ENCODE results near the gene KCNH2.

KCNH2 gene

DNA sequence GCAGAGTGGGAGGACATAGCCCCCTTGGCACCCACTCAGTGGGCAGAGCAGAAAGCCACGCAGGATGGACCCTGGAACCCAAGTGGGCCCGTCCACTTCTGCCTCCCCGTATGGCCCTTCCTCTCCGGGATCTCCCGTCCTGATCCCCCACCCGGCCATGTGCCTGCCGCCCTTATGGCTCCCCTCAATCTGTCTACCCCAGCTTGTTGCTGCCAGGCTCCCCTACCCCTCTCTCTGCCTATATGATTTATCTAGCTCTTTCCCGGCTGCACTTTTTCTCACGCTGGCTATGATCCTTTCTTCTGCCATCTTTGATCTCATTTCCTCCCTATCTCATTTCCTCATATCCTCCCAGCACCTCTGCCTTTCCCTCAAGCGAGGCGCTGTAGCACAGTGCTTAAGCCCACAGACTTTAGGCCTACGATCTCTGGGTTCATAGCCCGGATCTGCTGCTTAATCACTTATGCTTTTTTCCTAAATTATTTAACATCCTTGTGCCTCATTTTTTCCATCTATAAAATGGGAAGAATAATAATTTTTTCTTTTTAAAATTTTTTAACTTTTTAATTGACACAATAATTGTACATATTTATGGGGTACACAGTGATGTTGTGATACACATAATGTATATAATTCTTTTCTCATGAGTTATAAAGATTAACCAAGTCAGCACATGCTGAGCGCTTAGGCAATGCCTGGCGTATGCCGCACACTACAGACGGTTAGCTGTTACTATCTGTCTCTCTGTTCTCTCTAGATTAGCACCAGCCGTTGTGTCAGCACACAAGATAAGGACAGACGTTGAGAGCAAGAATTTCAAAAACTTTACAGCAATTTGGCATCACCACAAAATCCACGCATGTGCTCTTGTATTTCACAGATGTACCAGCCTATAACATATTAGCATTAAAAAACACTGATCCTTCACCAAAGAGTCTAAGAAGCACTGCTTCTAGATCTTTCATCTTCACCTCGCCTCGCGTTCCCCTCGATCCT, 18.1 kb downstream of the KCNH2 start:
- H3K27ac Mint-ChIP-seq = peak overlapping the region; percentile 66
- DNase-seq (no peak), ATAC-seq (replicated peaks) (peak in 1 of 2 donors; percentile 41)
- H3K4me1 Mint-ChIP-seq = peaks cover 16 to 21% of the 10 kb centered on the region in 2 donors
- H3K27me3 Mint-ChIP-seq = peaks cover 66 to 81% of the 10 kb centered on the region in 2 donors
- H3K36me3 Mint-ChIP-seq = no peaks in the 10 kb centered on the region
- H3K4me3 Mint-ChIP-seq = peak overlapping the region in 1 of 2 donors; percentile 4
- no peaks in the 10 kb centered on the region for H3K9me3 Mint-ChIP-seq

DNA sequence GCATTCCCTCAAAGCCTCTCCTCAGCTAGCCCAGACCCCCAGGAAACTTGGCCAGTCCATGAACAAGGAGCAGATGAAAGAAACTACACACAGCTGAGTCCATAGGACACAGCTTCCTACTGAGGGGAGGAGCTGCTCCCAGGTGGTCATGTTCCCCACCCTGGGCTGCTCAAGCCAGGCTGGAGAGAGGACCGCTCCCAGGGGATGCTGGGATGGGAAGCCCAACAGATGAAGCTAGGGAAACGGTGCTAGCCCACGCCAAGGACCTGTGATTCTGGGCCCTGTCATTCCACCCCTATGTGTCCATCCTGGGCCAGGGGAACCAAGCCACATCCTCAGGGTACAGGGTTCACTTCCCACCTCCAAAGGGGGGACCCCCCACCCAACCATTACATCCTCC, 19.0 kb downstream of the KCNH2 start:
- peaks cover 65 to 81% of the 10 kb centered on the region in 2 donors for H3K27me3 Mint-ChIP-seq
- no peaks in the 10 kb centered on the region for H3K9me3 Mint-ChIP-seq
- ATAC-seq (replicated peaks) (no peak), DNase-seq (no peak)
- H3K4me1 Mint-ChIP-seq = peaks cover 16 to 21% of the 10 kb centered on the region in 2 donors
- no peak overlapping the region for H3K27ac Mint-ChIP-seq
- no peaks in the 10 kb centered on the region for H3K36me3 Mint-ChIP-seq
- H3K4me3 Mint-ChIP-seq = no peak overlapping the region

DNA sequence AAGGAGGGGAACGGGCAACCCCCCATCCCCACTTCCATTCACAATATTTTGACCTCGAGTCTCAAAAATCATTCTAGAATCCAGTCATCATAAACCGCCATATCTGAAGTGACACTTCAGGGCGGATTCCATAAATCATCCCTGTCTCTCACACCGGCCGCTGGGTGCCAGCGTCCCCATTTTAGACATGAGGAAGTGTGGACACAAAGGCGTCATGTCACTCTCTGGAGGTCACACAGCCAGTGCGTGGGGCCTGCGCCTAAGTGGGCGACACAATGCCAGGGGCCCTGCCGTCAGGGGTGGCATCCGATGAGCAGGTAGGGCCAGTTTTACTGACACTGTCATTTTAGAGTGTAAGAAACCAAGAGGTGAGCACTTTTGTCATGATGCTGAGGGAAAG, 19.5 kb downstream of the KCNH2 start:
- no peaks in the 10 kb centered on the region for H3K9me3 Mint-ChIP-seq
- no peak overlapping the region for H3K27ac Mint-ChIP-seq
- H3K4me1 Mint-ChIP-seq = peaks cover 16 to 21% of the 10 kb centered on the region in 2 donors
- no peak for ATAC-seq (replicated peaks)
- no peak for DNase-seq
- H3K4me3 Mint-ChIP-seq = no peak overlapping the region
- no peaks in the 10 kb centered on the region for H3K36me3 Mint-ChIP-seq
- peaks cover 70 to 82% of the 10 kb centered on the region in 2 donors for H3K27me3 Mint-ChIP-seq

DNA sequence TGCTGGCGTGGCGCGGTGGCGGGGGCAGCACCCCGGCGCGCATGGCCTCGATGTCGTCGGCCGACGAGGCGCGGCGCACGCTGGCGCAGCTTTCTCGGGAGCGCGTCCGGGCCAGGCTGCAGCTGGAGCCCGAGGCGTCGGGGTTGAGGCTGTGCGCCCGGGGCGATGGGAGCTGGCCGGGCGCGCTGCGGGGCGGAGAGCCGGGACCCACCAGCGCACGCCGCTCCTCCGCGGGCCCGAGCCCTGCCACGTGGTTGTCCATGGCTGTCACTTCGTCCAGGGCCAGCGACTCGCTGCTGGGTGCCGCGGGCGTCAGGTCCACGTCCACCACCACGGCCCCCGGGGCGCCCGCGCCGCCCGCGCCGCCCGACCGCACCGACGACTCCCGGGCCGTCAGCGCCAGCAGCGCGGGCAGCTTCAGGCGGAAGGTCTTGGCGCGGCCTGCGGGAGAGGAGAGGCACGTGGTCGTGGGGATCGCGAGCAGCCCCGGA, 20.0 kb downstream of the KCNH2 start:
- Mint-ChIP-seq H3K4me3 (no peak overlapping the region), H3K27me3 (peaks cover 69 to 85% of the 10 kb centered on the region in 2 donors), H3K9me3 (no peaks in the 10 kb centered on the region), H3K36me3 (no peaks in the 10 kb centered on the region), H3K4me1 (peaks cover 16 to 19% of the 10 kb centered on the region in 2 donors), H3K27ac (no peak overlapping the region)
- DNase-seq (no peak), ATAC-seq (replicated peaks) (no peak)

DNA sequence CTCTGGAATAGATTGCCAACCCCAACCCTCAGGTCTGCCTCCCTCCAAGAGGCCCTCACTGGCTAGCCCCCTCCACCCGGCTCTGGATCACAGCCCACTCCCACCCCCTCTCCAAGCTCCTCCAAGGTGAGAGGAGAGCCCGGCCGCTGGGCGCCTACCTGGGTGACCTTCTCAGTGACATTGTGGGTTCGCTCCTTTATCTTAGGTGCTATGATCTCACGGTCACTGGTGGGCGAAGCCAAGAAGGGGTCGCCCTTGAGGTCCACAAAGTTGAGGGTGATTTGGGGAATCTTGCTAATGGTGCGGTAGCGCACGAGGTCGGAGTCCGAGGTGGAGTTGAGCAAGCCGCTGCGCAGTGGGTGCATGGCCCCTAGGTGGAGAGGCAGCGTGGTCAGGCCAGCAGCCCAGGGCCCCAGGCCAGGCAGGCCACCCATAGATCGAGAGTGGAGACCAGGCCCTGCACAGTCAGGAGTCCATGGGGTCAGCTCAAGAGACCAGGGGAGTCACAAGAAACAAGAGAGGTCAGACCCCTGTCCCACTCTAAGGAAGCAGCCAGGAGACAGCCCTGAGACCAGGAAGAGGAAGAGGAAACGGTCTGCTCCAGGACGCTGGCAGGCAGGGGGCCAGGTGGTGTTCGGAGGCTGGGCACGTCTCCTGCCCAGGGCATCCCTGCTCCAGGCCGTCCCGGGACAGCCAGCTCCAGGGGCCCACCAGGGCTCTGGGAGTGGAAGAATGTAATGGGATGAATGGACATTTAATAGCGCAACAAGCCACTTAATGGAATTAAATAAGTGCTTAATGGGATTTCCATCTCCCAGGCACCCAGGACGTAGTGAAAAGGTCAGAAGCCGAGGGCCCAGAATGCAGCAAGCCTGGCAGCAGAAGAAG, 20.7 kb downstream of the KCNH2 start:
- Mint-ChIP-seq H3K9me3 (no peaks in the 10 kb centered on the region), H3K36me3 (no peaks in the 10 kb centered on the region), H3K27ac (no peak overlapping the region), H3K4me3 (no peak overlapping the region), H3K4me1 (peaks cover 11 to 12% of the 10 kb centered on the region in 2 donors), H3K27me3 (peaks cover 61 to 81% of the 10 kb centered on the region in 2 donors)
- ATAC-seq (replicated peaks) = no peak
- DNase-seq = no peak

DNA sequence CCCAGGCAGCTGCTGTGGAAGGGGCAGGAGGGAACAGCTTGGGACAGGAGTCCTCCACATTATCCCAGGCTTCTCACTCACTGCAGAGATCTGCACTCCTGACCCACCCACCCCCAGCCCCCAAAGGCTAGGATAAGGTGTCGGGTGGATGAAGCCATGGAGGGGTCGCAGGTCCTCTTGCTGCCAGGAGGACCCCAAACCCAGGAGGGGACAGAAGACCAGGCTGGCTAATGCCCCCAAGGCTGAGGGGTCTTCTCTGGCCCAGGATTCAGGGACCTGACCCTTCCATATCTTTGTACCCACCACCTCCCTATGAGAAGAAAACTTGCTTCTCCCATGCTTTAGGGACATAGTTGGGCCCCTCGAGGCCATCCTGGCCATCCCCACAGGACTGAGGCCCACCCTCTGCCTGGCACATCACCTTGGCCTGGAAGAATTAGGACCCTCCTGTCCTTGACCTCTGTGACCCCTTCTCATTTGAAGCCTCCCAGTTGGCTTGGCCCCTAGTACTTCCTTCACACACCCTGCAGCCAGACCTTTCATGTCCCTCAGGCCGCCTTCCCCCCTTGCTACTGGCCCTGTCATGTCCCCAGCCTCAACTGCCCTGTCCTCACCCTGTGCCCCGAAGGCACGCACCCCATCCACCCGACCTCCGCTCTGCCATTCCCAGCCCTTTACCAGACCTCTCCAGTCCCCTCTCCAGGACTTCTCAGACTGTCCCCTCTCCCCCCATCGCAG, 21.6 kb downstream of the KCNH2 start:
- H3K4me3 Mint-ChIP-seq = no peak overlapping the region
- peaks cover 9 to 11% of the 10 kb centered on the region in 2 donors for H3K4me1 Mint-ChIP-seq
- H3K27me3 Mint-ChIP-seq = peaks cover 59 to 75% of the 10 kb centered on the region in 2 donors
- DNase-seq (no peak), ATAC-seq (replicated peaks) (no peak)
- H3K9me3 Mint-ChIP-seq = no peaks in the 10 kb centered on the region
- H3K27ac Mint-ChIP-seq = no peak overlapping the region
- H3K36me3 Mint-ChIP-seq = no peaks in the 10 kb centered on the region

DNA sequence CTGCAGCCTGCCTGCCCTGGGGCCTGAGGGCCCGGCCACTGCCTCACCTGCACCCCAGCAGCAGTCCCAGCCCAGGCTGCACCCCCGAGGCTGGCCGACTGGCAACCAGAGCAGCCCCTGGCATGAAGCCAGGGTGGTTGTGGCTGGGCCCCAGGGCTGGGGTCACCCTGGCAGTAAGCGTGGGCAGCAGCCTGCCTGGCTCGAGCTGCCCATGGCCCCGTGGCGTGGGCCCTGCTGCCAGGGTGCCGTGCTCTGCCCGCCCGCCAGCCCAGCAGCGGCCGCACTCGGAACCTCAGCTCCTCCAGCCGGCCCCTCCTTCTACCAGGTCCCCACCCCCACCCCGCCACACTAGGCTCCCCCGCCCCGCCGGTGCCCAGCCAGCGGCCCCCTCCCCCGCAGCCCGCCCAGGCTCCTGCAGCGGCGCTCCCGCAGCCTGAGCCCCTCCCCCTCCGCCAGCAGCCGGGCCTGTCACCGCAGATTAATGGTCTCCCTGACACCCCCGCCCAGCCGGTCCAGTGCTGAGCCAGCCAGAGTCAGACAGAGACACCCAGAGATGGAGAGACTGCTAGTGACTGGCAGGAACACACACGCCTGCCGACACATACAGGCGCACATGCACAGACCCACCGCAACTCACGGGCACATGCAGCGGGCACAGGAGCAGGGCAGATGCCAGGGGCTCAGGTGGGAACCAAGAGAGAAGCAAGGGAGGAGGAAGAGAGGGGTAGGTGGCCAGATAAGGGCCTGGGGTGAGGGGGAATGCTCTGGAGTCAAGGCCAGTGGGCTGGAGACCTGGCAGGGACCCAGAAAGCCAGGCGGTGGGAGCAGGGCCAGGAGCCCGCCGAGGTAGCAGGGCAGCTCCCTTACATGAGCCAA, 22.4 kb downstream of the KCNH2 start:
- H3K9me3 Mint-ChIP-seq = no peaks in the 10 kb centered on the region

DNA sequence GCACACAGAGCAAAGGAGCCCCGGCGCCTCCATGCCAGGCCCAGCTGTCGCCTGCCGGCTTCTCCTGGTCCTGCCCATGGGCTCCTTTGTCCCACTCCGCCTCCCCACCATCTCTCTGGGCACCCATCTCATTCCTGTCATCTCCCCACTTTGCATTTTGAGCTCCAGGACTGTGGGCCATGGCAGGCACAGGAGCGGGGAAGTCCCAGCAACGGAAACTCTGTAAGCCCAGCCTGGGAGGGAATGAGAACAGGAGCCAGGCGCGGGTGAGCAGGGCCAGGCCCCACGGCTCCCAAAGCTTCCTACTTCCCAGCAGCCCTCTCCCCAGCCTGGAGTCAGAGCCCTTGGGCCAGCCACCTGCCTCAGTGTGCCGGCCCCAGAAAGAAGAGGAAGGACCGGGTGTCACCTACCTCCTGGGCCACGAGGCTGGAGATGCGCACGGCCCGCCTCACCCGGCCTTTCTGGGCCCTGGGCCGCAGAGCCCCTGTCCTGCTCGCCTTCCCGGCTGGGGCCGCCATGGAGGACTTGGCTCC, 23.1 kb downstream of the KCNH2 start:
- Mint-ChIP-seq H3K4me1 (peaks cover 9% of the 10 kb centered on the region in 2 donors), H3K27me3 (peaks cover 50 to 64% of the 10 kb centered on the region in 2 donors), H3K4me3 (no peak overlapping the region), H3K9me3 (no peaks in the 10 kb centered on the region), H3K27ac (no peak overlapping the region), H3K36me3 (no peaks in the 10 kb centered on the region)
- DNase-seq (no peak), ATAC-seq (replicated peaks) (no peak)

More for the DNA sequence above, 22.4 kb downstream of the KCNH2 start:
- peaks cover 9% of the 10 kb centered on the region in 2 donors for H3K4me1 Mint-ChIP-seq
- no peaks in the 10 kb centered on the region for H3K36me3 Mint-ChIP-seq
- no peak for ATAC-seq (replicated peaks)
- no peak for DNase-seq
- H3K27me3 Mint-ChIP-seq = peaks cover 55 to 71% of the 10 kb centered on the region in 2 donors
- no peak overlapping the region for H3K4me3 Mint-ChIP-seq
- no peak overlapping the region for H3K27ac Mint-ChIP-seq

DNA sequence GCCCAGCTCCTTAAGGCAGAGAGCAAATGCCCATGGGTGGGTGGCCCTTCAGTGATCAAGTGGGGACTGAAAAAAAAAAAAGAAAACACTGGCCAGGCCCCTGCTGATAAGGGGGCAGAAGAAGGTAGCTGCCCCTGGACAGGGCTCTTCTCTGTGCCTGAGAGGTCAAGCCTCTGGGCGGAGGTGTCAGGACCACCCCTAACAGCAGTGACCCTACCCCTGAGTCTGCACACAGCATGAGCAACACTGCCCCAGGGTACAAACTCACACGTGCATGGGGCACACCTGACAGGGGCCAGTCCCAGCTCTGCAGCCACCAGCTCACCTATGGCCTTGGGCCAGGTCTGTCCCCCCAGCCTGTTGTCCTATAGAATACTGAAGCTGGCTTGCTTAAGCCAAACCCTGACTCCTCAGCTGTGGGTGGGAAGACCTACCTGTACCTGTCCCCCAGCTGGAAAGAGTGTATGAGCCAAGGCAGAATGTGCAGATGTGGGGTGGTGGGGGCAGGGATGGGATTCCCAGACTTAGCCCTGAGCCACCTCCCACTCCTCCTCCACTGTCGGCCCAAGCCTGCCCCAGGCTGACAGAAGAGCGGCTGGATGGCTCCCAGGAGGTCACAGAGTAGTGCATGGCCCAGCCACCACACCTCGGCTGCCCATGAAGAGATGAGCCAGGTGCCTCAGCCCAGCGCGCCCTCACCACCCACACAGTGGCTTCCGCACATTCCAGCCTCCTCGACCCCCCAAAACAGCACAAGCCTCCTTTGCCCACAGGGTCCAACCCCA, 23.7 kb downstream of the KCNH2 start:
- no peak for ATAC-seq (replicated peaks)
- Mint-ChIP-seq H3K9me3 (no peaks in the 10 kb centered on the region), H3K4me3 (no peak overlapping the region), H3K36me3 (no peaks in the 10 kb centered on the region), H3K27me3 (peaks cover 46 to 58% of the 10 kb centered on the region in 2 donors), H3K4me1 (peaks cover 5 to 7% of the 10 kb centered on the region in 2 donors), H3K27ac (no peak overlapping the region)
- no peak for DNase-seq

DNA sequence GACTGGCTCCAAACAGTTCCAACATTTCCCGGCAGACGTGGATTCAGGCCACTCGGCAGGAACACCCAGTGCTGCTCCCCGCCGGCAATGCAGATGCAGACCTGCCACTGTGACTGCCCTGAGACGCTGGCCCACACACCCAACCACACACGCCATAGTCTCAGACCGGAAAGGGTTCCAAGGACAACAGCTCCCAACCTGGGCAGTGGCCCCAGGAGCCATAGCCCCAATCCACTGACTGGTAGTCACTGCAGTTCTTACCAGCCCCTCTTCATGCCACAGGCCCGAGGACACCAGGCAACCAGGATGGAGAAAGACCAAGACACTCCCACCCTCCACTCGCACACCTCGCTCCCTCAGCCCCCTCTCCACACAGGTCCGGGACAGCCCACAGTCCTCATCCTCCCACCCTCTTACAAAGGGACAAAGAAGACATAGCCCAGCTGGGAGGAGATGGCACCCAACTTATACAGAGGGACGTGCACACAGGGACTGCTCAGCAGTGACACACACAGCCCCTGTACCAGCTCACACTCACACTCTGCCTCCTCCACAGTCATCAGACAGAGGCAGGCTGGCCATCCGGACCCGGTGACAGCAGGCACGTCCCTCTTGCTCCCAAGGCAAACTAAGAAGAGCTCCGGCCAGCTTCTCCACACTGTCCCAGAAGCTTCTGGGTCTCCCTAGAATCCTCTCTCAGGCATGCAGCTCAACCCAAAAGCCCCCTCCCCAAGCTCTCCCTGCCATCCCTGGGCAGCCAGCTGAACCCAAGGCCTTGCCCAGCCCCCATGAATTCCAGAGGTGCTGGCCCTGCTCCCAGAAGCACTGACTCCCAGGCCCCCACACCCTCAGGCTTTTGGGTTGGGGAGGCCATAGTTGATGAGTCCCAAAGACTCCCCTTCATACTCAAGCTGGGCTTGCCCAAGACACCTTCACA, 24.8 kb downstream of the KCNH2 start:
- peaks cover 38 to 58% of the 10 kb centered on the region in 2 donors for H3K27me3 Mint-ChIP-seq
- no peak overlapping the region for H3K4me3 Mint-ChIP-seq
- H3K27ac Mint-ChIP-seq = no peak overlapping the region
- ATAC-seq (replicated peaks) (no peak), DNase-seq (no peak)
- peaks cover 5 to 7% of the 10 kb centered on the region in 2 donors for H3K4me1 Mint-ChIP-seq
- H3K9me3 Mint-ChIP-seq = no peaks in the 10 kb centered on the region
- H3K36me3 Mint-ChIP-seq = no peaks in the 10 kb centered on the region

DNA sequence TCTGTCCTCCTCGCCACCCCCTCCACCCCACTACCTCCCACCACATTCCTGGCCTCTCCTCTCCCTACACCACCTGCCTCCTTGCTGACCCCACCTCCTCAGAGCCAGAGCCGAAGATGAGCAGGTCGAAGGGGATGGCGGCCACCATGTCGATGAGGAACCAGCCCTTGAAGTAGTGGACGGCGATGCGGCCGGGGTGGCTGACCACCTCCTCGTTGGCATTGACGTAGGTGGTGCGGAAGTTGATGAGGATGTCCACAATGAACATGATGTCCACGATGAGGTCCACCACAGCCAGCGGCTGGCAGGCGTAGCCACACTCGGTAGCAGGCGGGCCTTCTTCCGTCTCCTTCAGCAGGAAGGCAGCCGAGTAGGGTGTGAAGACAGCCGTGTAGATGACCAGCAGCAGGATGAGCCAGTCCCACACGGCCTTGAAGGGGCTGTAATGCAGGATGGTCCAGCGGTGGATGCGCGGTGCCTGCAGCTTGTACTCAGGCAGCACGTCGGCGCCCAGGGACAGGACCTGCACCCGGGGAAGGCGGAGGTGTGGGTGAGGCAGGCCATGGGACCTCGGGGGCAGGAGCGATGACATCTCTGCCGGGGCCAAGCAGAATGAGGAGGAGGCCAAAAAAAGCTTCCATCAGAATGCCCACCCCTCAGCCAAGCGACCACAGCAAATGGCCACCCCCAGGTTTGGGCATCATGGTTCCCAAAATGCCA, 25.6 kb downstream of the KCNH2 start:
- H3K4me1 Mint-ChIP-seq = peaks cover 3 to 6% of the 10 kb centered on the region in 2 donors
- no peaks in the 10 kb centered on the region for H3K9me3 Mint-ChIP-seq
- peaks cover 39 to 64% of the 10 kb centered on the region in 2 donors for H3K27me3 Mint-ChIP-seq

More for the DNA sequence above, 25.6 kb downstream of the KCNH2 start:
- Mint-ChIP-seq H3K36me3 (no peaks in the 10 kb centered on the region), H3K4me3 (no peak overlapping the region), H3K27ac (no peak overlapping the region)
- ATAC-seq (replicated peaks) (no peak), DNase-seq (no peak)
